ENCODE data around the gene SIPA1L3. TPM values are rescaled to one million over a fixed set of nuclear protein-coding genes. Genes with fewer than 3 reads are reported as not detected.

SIPA1L3 gene
- total RNA-seq, 2 experiments from 2014 or later = 15.5 to 17.7 TPM

DNA sequence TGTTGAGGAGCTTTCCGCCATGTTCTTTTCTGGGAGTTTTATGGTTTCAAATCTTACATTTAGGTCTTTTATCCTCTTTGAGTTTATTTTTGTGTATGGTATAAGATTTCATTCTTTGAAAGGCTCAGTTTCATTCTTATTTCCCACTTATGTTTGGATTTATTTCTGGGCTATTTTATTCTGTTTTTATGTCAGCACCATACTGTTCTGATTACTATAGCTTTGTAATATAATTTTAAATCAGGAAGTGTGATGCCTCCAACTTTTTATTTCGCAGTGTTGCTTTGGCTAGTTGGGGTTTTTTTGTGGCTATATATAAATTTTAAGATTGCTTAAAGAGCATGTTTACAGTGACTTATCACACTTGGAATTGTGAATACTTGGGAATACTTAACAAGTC is 135.1 kb downstream of the SIPA1L3 start:
- POLR2A ChIA-PET = no interaction called here

DNA sequence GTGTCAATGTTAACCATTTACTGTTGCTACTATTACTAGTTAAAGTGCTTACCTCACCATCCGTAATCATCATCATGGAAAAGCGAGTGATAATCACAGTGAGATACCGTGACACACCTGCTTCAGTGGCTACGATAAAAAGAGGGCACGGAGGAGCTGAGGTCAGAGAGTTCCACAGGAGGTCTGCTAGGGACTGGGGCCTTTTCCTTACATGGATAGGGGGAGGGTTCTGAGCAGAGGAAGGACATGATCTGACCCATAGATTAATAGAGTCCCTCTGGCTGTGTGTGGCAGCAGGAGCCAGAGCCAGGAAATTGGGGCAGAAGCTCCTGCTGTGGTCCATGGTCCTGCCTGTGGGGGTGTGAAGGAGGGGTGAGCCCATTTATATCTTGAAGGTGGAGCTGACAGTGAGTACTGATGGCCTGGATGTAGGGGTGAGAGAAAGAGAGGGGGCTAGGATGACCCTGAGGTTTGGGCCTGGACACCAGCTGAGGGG is 136.7 kb downstream of the SIPA1L3 start:
- Mint-ChIP-seq H3K9me3 (no peaks in the 10 kb centered on the region), H3K27ac (peak overlapping the region; percentile 83), H3K4me3 (no peak overlapping the region), H3K27me3 (no peaks in the 10 kb centered on the region), H3K36me3 (ENCODE audit: low read depth) (no peaks in the 10 kb centered on the region), H3K4me1 (ENCODE audit: low read depth) (peaks cover 35% of the 10 kb centered on the region)
- ChIA-PET POLR2A (no interaction called here), CTCF (interaction anchor here (1.0 kb wide), 1 partner anchor 133 kb away, joined by 5 read pairs; no protein-coding TSS in a partner anchor)
- DNase-seq = no peak
- ATAC-seq (ENCODE audit: poor library complexity) = no peak
- peaks cover 30% of the 10 kb centered on the region for H3K4me1 ChIP-seq (ENCODE audit: insufficient read depth, low read length)
- H3K36me3 ChIP-seq (ENCODE audit: insufficient read depth, low read length) = no peaks in the 10 kb centered on the region
- no peaks in the 10 kb centered on the region for H3K9me3 ChIP-seq (ENCODE audit: control insufficient read depth in 1 of 2, insufficient read depth in 1 of 2, low read length in 2 of 2)
- intact Hi-C loops (cut with DNase I, micrococcal nuclease) = no loop called here
- no peaks in the 10 kb centered on the region for H3K27me3 ChIP-seq (ENCODE audit: control insufficient read depth in 1 of 2, insufficient read depth in 2 of 2, low read length in 2 of 2)
- H3K27ac ChIP-seq (ENCODE audit: low read depth in 1 of 2, low read length in 2 of 2) = no peak overlapping the region
- H3K4me3 ChIP-seq (ENCODE audit: low read length) = no peak overlapping the region
- TF ChIP-seq, protein P1, sequence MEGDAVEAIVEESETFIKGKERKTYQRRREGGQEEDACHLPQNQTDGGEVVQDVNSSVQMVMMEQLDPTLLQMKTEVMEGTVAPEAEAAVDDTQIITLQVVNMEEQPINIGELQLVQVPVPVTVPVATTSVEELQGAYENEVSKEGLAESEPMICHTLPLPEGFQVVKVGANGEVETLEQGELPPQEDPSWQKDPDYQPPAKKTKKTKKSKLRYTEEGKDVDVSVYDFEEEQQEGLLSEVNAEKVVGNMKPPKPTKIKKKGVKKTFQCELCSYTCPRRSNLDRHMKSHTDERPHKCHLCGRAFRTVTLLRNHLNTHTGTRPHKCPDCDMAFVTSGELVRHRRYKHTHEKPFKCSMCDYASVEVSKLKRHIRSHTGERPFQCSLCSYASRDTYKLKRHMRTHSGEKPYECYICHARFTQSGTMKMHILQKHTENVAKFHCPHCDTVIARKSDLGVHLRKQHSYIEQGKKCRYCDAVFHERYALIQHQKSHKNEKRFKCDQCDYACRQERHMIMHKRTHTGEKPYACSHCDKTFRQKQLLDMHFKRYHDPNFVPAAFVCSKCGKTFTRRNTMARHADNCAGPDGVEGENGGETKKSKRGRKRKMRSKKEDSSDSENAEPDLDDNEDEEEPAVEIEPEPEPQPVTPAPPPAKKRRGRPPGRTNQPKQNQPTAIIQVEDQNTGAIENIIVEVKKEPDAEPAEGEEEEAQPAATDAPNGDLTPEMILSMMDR (IDR thresholded peaks at IDR 0.05) = no peak

More for the DNA sequence above, 135.1 kb downstream of the SIPA1L3 start:
- Mint-ChIP-seq H3K4me1 (ENCODE audit: low read depth) (peaks cover 20% of the 10 kb centered on the region), H3K27ac (no peak overlapping the region), H3K4me3 (no peak overlapping the region), H3K27me3 (no peaks in the 10 kb centered on the region), H3K36me3 (ENCODE audit: low read depth) (no peaks in the 10 kb centered on the region), H3K9me3 (no peaks in the 10 kb centered on the region)
- H3K27me3 ChIP-seq (ENCODE audit: control insufficient read depth in 1 of 2, insufficient read depth in 2 of 2, low read length in 2 of 2) = no peaks in the 10 kb centered on the region
- no peaks in the 10 kb centered on the region for H3K9me3 ChIP-seq (ENCODE audit: control insufficient read depth in 1 of 2, insufficient read depth in 1 of 2, low read length in 2 of 2)
- CTCF ChIA-PET = no interaction called here
- TF ChIP-seq, protein P1 (IDR thresholded peaks at IDR 0.05) = no peak
- H3K4me1 ChIP-seq (ENCODE audit: insufficient read depth, low read length) = peaks cover 15% of the 10 kb centered on the region
- intact Hi-C loops (cut with DNase I, micrococcal nuclease) = no loop called here
- ATAC-seq (ENCODE audit: poor library complexity) (no peak), DNase-seq (no peak)
- H3K36me3 ChIP-seq (ENCODE audit: insufficient read depth, low read length) = no peaks in the 10 kb centered on the region
- H3K4me3 ChIP-seq (ENCODE audit: low read length) = no peak overlapping the region
- H3K27ac ChIP-seq (ENCODE audit: low read depth in 1 of 2, low read length in 2 of 2) = no peak overlapping the region

- no peak for DNase-seq
These were observed 137.5 kb downstream of the SIPA1L3 start for GRCh38 chr19:38044267-38045111.

More at GRCh38 chr19:38044267-38045111, 137.5 kb downstream of the SIPA1L3 start:
- H3K4me3 ChIP-seq (ENCODE audit: low read length) = no peak overlapping the region
- H3K36me3 Mint-ChIP-seq (ENCODE audit: low read depth) = no peaks in the 10 kb centered on the region
- H3K36me3 ChIP-seq (ENCODE audit: insufficient read depth, low read length) = no peaks in the 10 kb centered on the region
- no peaks in the 10 kb centered on the region for H3K9me3 ChIP-seq (ENCODE audit: control insufficient read depth in 1 of 2, insufficient read depth in 1 of 2, low read length in 2 of 2)
- peak overlapping the region; percentile 98 for H3K27ac Mint-ChIP-seq
- peaks cover 43% of the 10 kb centered on the region for H3K4me1 Mint-ChIP-seq (ENCODE audit: low read depth)
- intact Hi-C loops (cut with DNase I, micrococcal nuclease) = no loop called here
- TF ChIP-seq, protein P1 (IDR thresholded peaks at IDR 0.05) = no peak
- H3K4me1 ChIP-seq (ENCODE audit: insufficient read depth, low read length) = peaks cover 38% of the 10 kb centered on the region
- ATAC-seq (ENCODE audit: poor library complexity) = no peak
- POLR2A ChIA-PET = no interaction called here
- H3K9me3 Mint-ChIP-seq = no peaks in the 10 kb centered on the region
- H3K4me3 Mint-ChIP-seq = no peak overlapping the region
- H3K27me3 Mint-ChIP-seq = no peaks in the 10 kb centered on the region
- H3K27ac ChIP-seq (ENCODE audit: low read depth in 1 of 2, low read length in 2 of 2) = no peak overlapping the region
- CTCF ChIA-PET = interaction anchor here (1.0 kb wide), 1 partner anchor 134 kb away, joined by 5 read pairs; no protein-coding TSS in a partner anchor
- H3K27me3 ChIP-seq (ENCODE audit: control insufficient read depth in 1 of 2, insufficient read depth in 2 of 2, low read length in 2 of 2) = no peaks in the 10 kb centered on the region
